ENCODE data around the gene TREML2. TPM values are rescaled to one million over a fixed set of nuclear protein-coding genes. Genes with fewer than 3 reads are reported as not detected.

TREML2 gene
- polyA plus RNA-seq, 1 donor from 2014 or later, result not detected

- H3K79me2 ChIP-seq (replicated peaks; ENCODE audit: insufficient read depth, low read length), result no peaks in the 10 kb centered on the region
- H4K20me1 ChIP-seq (ENCODE audit: insufficient read depth), result no peaks in the 10 kb centered on the region
- H3K4me3 ChIP-seq (ENCODE audit: low read length), result no peak overlapping the region
- H3K27ac ChIP-seq (ENCODE audit: low read length), result no peak overlapping the region
- no peaks in the 10 kb centered on the region for H3K36me3 ChIP-seq (ENCODE audit: insufficient read depth, low read length)
- H3K9me3 ChIP-seq (ENCODE audit: low read length), result peaks cover 2% of the 10 kb centered on the region
- no peak for TF ChIP-seq EZH2 (IDR thresholded peaks at IDR 0.05; ENCODE audit: borderline replicate concordance, insufficient read depth, low read length, poor library complexity, severe bottlenecking)
- TF ChIP-seq REST (IDR thresholded peaks at IDR 0.05; ENCODE audit: borderline replicate concordance), result no peak
- TF ChIP-seq MXI1 (conservative IDR thresholded peaks at IDR 0.05; ENCODE audit: poor library complexity, severe bottlenecking), result no peak
- no peak for TF ChIP-seq RAD21 (conservative IDR thresholded peaks at IDR 0.05)
- TF ChIP-seq SMC3 (conservative IDR thresholded peaks at IDR 0.05; ENCODE audit: poor library complexity), result no peak
- TF ChIP-seq POLR2AphosphoS5 (IDR thresholded peaks at IDR 0.05), result no peak
- TF ChIP-seq CTCF (IDR thresholded peaks at IDR 0.05; ENCODE audit: poor library complexity, severe bottlenecking), result no peak
- no peak for TF ChIP-seq EP300 (conservative IDR thresholded peaks at IDR 0.05; ENCODE audit: poor library complexity, severe bottlenecking)
- no peaks in the 10 kb centered on the region for H3K9me2 ChIP-seq (ENCODE audit: insufficient read depth, low read length)
- no peak overlapping the region for H3K9ac ChIP-seq (ENCODE audit: low read length)
- H3K4me2 ChIP-seq (ENCODE audit: low read length), result no peak overlapping the region
- H3K27me3 ChIP-seq (ENCODE audit: insufficient read depth, low read depth, low read length), result no peaks in the 10 kb centered on the region
- no peak overlapping the region for H2AFZ ChIP-seq (ENCODE audit: low read depth, low read length)
- H3F3A ChIP-seq (ENCODE audit: insufficient read depth, low read length, poor library complexity, severe bottlenecking), result no peaks in the 10 kb centered on the region
Measured at GRCh38 chr6:41193171-41193734, 7.7 kb downstream of the TREML2 start.

DNA sequence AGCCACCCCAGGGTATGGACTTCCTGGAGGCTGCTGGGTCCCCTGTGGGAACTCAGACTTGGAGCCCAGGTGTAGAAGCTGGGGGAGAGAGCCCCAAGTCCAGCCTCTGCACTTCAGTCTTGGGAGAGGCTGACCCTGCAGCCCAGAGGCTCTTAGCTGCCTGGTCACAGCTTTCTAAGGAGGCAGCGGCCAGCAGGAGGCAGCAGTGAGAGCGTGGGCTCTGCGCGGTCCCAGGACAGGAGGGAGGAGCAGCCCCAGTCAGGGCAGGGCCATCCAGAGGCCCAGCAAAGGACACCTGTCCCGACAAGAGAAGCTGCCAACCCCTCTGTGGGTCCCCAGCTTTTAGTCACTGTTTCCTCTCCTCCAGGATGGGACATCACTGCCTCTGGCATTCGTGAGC is 9.4 kb downstream of the TREML2 start:
- Histone ChIP-seq H3K9me2 (ENCODE audit: insufficient read depth, low read length) (no peaks in the 10 kb centered on the region), H3K79me2 (replicated peaks; ENCODE audit: insufficient read depth, low read length) (no peaks in the 10 kb centered on the region), H3K36me3 (ENCODE audit: insufficient read depth, low read length) (no peaks in the 10 kb centered on the region), H3K9ac (ENCODE audit: low read length) (no peak overlapping the region), H3K27ac (ENCODE audit: low read length) (no peak overlapping the region), H3K4me3 (ENCODE audit: low read length) (no peak overlapping the region), H3K27me3 (ENCODE audit: insufficient read depth, low read depth, low read length) (no peaks in the 10 kb centered on the region), H4K20me1 (ENCODE audit: insufficient read depth) (no peaks in the 10 kb centered on the region), H3K9me3 (ENCODE audit: low read length) (peaks cover 2% of the 10 kb centered on the region), H2AFZ (ENCODE audit: low read depth, low read length) (no peak overlapping the region), H3F3A (ENCODE audit: insufficient read depth, low read length, poor library complexity, severe bottlenecking) (no peaks in the 10 kb centered on the region), H3K4me2 (ENCODE audit: low read length) (no peak overlapping the region)
- TF ChIP-seq REST (IDR thresholded peaks at IDR 0.05; ENCODE audit: borderline replicate concordance) (no peak), CTCF (IDR thresholded peaks at IDR 0.05; ENCODE audit: poor library complexity, severe bottlenecking) (no peak), SMC3 (conservative IDR thresholded peaks at IDR 0.05; ENCODE audit: poor library complexity) (no peak), TAF1 (IDR thresholded peaks at IDR 0.05; ENCODE audit: low read depth) (no peak), EP300 (conservative IDR thresholded peaks at IDR 0.05; ENCODE audit: poor library complexity, severe bottlenecking) (no peak)
